Left ventricle myocardium inferior (tissue), 1 donor: ENCODE data around the gene SLC12A7. TPM values are rescaled to one million over a fixed set of nuclear protein-coding genes. Genes with fewer than 3 reads are reported as not detected.
"Not testable (repeated sequence)": the region's sequence is repeated elsewhere in the genome, so short reads cannot be mapped to it uniquely, and the experiment has no call there.

Source experiments
- DNase-seq: peaks from one replicate; pipeline ENCODE4 v3.0.0-alpha.2; 2020
- H3K27ac ChIP-seq: fragments of 200-600 bp; replicated peaks from 2 replicates; pipeline ENCODE4 v1.8.0; 2021
- H3K27me3 ChIP-seq: fragments of 200-600 bp; 2 replicates; pipeline ENCODE4 v1.8.0; 2021; ENCODE audit warnings: low read depth
- H3K36me3 ChIP-seq: fragments of 200-600 bp; 2 replicates; pipeline ENCODE4 v1.8.0; 2021
- H3K4me1 ChIP-seq: fragments of 200-600 bp; 2 replicates; pipeline ENCODE4 v1.8.0; 2021
- H3K4me3 ChIP-seq: fragments of 200-600 bp; 2 replicates; pipeline ENCODE4 v1.8.0; 2021; ENCODE audit warnings: mild to moderate bottlenecking, moderate library complexity
- H3K9me3 ChIP-seq: fragments of 200-600 bp; replicated peaks from 2 replicates; pipeline ENCODE4 v1.8.0; 2021
- intact Hi-C: fragments of 100-400 bp; cut with micrococcal nuclease; formaldehyde crosslinking; loops from one replicate; pipeline ENCODE4 v1.11.0; 2022
- total RNA-seq: library from RNA; stranded (reverse); fragmentation: NEBNext Ultra II Directional; extraction: Animal tissue kit (Norgen Biotek cat#: 25700); gene quantifications from one replicate; pipeline ENCODE4 v1.2.1, GENCODE V29; 2021
- TF ChIP-seq, protein P1 (sequence below): fragments of 200-600 bp; IDR thresholded peaks from 2 replicates; pipeline ENCODE4 v1.8.0; 2021; ENCODE audit warnings: antibody characterized with exemption, mild to moderate bottlenecking, borderline replicate concordance
- donor health status: DM: no; HTN: yes; CAD: no; lungs with severe emphysema.

The SLC12A7 gene
- total RNA-seq, 1 donor from 2014 or later = 140 TPM

DNA sequence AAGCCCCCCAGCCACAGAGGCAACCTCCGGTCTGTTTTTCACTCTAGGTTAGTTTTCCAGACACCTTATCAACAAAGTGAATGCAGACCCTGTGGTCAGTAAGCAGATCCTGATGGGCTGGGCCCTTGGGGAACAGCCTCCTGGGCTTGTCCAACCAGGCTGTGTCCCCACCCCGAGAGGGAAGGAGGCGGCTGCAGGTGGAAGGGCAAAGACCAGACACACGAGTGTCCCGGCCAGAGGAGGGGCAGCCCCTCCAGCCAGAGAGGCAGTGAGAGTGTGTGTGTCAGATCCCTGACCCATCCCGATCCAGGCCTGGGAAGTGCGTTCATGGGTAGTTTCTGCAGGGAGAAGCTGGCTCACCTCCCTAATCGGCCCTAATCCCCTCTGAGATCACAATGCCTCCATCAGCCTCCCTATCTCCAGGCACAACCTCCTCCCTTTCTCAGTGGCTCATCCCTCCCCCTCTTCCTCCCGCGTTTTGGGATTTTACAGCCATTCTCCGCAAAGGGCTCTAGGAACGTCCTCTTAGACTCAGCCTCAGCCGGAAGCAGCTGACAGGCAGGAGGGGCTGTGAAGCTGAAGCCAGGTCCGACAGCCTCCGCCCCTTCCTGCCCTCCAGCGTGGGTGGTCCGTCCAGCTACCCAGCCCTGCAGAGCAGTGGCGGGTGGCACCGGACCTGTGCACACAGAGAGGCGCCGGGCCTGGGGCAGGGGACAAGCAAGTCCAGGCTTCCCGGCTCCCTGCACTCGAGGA lies 9.7 kb downstream of the SLC12A7 start:
- intact Hi-C loops = no loop called here
- Histone ChIP-seq H3K9me3 (no peaks in the 10 kb centered on the region), H3K36me3 (peaks cover 9% of the 10 kb centered on the region), H3K27me3 (no peaks in the 10 kb centered on the region), H3K27ac (peak overlapping the region; percentile 98), H3K4me1 (peaks cover 93% of the 10 kb centered on the region), H3K4me3 (peak overlapping the region; percentile 58)
- peak; percentile 61 for DNase-seq
- TF ChIP-seq, protein P1, sequence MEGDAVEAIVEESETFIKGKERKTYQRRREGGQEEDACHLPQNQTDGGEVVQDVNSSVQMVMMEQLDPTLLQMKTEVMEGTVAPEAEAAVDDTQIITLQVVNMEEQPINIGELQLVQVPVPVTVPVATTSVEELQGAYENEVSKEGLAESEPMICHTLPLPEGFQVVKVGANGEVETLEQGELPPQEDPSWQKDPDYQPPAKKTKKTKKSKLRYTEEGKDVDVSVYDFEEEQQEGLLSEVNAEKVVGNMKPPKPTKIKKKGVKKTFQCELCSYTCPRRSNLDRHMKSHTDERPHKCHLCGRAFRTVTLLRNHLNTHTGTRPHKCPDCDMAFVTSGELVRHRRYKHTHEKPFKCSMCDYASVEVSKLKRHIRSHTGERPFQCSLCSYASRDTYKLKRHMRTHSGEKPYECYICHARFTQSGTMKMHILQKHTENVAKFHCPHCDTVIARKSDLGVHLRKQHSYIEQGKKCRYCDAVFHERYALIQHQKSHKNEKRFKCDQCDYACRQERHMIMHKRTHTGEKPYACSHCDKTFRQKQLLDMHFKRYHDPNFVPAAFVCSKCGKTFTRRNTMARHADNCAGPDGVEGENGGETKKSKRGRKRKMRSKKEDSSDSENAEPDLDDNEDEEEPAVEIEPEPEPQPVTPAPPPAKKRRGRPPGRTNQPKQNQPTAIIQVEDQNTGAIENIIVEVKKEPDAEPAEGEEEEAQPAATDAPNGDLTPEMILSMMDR = peak; percentile 9

DNA sequence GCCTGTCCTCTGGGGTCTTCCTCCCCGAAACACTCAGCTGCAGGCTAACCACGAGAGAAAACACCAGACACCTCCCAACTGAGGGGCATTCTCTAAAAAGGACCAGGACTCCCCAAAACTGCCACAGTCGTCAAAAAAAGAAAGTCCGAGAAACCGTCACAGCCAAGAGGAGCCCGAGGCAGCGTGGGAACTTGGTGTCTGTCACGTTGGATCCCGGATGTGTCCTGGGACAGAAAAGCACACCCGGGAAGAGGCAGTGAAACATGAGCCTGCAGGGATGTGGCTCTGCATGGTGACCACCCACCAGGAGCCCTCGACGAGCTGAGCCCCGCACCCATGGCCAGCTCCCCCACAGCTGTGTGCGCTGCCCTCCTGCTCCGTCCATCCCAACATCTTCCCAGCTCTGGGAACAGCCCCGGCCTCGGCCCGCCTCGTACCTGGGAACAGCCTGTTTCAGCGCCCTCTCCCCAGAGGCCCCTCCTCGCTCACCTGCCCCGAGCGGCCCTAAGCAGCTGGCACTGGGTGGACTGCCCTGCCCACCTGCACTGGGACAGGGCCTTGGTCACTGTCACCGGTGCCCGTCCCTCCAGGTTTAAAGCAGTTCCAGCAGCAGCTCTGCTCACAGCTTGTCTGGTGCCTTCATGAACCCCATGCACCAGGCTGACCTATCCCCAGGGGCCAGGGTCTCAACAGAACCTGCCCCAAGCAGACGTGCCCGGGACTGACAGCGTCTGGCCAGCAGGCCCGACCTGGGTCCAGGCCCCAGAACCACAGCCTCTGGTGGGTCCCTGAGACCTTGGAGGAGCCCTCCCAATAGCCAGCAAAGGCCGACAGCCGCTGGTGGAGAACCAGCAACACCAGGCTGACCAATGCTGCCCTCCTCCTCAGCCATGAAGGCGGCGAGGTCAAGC lies 10.9 kb downstream of the SLC12A7 start:
- Histone ChIP-seq H3K9me3 (no peaks in the 10 kb centered on the region), H3K27me3 (no peaks in the 10 kb centered on the region), H3K36me3 (peaks cover 13% of the 10 kb centered on the region), H3K4me3 (peak overlapping the region; percentile 58), H3K27ac (peak overlapping the region; percentile 98), H3K4me1 (peaks cover 89% of the 10 kb centered on the region)
- no peak for DNase-seq
- intact Hi-C loops = no loop called here
- TF ChIP-seq, protein P1 = no peak

DNA sequence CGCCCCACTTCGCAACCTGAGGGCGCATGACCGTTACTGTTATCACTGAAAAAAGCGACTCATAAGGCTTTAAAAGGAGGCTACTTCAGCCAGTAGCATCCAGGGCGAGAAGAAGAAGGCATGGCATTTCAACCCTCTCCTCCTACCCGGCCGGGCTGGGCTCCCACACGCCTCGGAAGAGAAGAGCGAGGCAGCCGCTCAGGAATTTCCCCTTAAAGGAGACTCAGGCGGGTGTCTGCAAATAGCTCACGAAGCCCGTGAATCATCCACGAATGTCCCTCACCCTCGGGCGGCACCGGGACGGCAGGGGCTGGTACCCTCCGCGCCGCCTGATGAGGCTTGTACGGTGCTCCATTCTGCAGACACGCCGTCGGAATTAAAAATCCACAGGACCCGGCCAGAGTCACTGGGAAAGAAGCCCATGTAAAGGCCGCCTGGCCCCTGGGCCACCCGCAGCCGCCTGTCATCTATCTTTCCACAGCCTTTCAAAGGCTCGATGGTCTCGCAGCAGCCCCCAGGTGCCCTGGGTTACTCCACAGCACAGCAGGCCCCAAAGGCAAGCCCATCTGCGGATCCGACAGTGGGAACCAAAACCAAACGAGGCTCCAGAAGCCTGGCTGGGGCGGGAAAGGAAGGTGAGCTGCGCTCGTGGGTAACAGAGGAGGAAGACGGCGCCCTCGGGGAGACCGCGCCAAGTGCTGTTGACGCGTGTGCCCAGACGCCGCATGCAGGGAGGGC lies 11.8 kb downstream of the SLC12A7 start:
- TF ChIP-seq, protein P1 = no peak
- Histone ChIP-seq H3K27me3 (no peaks in the 10 kb centered on the region), H3K4me1 (peaks cover 89% of the 10 kb centered on the region), H3K36me3 (peaks cover 21% of the 10 kb centered on the region), H3K4me3 (peak overlapping the region; percentile 58), H3K9me3 (no peaks in the 10 kb centered on the region), H3K27ac (peak overlapping the region; percentile 98)
- no peak for DNase-seq
- intact Hi-C loops = no loop called here

DNA sequence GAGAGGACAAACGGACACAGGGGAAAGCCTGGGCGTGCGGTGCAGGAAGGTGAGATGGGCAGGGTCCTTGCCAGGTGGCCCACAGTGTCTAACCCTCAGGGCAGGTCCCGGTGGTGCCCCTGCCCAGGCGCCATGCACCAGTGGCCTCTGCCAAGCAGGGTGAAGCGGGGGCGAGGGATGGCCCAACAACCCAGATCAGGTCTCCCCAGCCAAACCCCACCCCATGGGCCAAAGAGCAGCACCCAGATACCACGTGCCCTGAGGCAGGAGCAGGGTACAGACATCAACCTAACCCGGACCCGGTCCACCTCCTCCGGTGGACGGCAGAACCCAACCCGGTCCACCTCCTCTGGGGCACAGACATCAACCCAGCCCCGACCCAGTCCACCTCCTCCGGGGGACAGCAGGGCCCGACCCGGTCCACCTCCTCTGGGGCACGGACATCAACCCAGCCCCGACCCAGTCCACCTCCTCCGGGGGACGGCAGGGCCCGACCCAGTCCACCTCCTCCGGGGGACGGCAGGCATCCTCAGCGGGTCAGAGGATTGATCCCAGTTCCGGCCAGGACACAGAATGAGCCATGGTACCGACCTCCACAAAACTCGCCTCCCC lies 12.8 kb downstream of the SLC12A7 start:
- no peak for DNase-seq

DNA sequence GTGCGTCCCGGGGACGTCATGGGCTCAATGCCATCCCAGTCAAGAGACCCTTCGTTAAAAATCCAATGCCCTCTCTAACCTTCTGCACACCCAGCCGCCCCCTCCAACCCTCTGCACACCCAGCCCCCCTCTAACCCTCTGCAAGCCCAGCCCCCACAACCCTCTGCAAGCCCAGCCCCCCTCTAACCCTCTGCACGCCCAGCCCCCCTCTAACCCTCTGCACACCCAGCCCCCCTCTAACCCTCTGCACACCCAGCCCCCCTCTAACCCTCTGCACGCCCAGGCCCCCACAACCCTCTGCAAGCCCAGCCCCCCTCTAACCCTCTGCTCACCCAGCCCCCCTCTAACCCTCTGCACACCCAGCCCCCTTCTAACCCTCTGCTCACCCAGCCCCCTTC lies 13.9 kb downstream of the SLC12A7 start:
- Histone ChIP-seq H3K27ac (peak overlapping the region; percentile 63), H3K36me3 (peaks cover 33% of the 10 kb centered on the region), H3K4me1 (peaks cover 84% of the 10 kb centered on the region)
- H3K9me3 ChIP-seq, DNase-seq, H3K4me3 ChIP-seq, intact Hi-C loops, H3K27me3 ChIP-seq: not testable (repeated sequence)

More for the DNA sequence above, 12.8 kb downstream of the SLC12A7 start:
- no peaks in the 10 kb centered on the region for H3K9me3 ChIP-seq
- no peaks in the 10 kb centered on the region for H3K27me3 ChIP-seq
- intact Hi-C loops = no loop called here
- TF ChIP-seq, protein P1 = no peak
- H3K36me3 ChIP-seq = peaks cover 22% of the 10 kb centered on the region
- H3K4me3 ChIP-seq = peak overlapping the region; percentile 58
- H3K4me1 ChIP-seq = peaks cover 85% of the 10 kb centered on the region
- peak overlapping the region; percentile 98 for H3K27ac ChIP-seq
